HG03378 (cell line): Measurements from ENCODE around the gene HTT.
"Not testable (repeated sequence)": the region's sequence is repeated elsewhere in the genome, so short reads cannot be mapped to it uniquely, and the experiment has no call there.

Source experiments
- ATAC-seq: cut with Tn5 transposase; IDR thresholded peaks from one replicate; pipeline ENCODE4 v1.9.1; 2021; ENCODE audit warnings: mild to moderate bottlenecking, moderate library complexity; ENCODE audit not compliant: unreplicated experiment

Gene HTT

DNA sequence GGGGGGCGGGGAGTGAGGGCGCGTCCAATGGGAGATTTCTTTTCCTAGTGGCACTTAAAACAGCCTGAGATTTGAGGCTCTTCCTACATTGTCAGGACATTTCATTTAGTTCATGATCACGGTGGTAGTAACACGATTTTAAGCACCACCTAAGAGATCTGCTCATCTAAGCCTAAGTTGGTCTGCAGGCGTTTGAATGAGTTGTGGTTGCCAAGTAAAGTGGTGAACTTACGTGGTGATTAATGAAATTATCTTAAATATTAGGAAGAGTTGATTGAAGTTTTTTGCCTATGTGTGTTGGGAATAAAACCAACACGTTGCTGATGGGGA, 1.1 kb downstream of the HTT start:
- no peak for ATAC-seq

DNA sequence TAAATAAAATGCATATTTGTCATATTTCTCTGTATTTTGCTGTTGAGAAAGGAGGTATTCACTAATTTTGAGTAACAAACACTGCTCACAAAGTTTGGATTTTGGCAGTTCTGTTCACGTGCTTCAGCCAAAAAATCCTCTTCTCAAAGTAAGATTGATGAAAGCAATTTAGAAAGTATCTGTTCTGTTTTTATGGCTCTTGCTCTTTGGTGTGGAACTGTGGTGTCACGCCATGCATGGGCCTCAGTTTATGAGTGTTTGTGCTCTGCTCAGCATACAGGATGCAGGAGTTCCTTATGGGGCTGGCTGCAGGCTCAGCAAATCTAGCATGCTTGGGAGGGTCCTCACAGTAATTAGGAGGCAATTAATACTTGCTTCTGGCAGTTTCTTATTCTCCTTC, 3.3 kb downstream of the HTT start:
- ATAC-seq = peak; percentile 46

DNA sequence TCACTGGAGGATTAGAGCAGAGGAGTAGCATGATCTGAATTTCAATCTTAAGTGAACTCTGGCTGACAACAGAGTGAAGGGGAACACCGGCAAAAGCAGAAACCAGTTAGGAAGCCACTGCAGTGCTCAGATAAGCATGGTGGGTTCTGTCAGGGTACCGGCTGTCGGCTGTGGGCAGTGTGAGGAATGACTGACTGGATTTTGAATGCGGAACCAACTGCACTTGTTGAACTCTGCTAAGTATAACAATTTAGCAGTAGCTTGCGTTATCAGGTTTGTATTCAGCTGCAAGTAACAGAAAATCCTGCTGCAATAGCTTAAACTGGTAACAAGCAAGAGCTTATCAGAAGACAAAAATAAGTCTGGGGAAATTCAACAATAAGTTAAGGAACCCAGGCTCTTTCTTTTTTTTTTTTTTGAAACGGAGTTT, 5.2 kb downstream of the HTT start:
- no peak for ATAC-seq

DNA sequence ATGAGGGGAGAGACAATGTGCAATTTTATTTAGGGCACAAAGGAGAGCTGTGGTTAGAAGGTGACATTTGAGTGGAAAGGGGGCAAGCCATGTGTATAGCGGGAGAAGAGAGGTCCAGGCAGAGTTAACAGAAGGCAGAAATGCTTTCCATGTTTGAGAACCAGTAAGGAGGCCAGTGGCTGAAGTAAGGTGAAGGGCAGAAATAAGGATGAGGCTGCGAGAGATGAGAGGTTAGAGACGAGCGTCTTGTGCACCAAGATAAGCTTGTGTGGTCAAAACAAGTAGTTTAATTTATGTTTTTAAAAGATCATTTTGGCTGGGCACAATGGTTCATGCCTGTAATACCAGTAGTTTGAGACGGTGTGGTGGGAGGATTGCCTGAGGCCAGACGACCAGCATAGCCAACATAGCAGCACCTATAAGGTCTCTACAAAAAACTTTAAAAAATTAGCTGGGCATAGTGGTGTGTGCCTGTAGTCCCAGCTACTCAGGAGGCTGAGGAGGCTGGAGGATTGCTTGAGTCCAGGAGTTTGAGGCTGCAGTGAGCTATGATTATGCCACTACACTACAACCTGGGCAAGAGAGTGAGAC, 8.5 kb downstream of the HTT start:
- no peak for ATAC-seq

DNA sequence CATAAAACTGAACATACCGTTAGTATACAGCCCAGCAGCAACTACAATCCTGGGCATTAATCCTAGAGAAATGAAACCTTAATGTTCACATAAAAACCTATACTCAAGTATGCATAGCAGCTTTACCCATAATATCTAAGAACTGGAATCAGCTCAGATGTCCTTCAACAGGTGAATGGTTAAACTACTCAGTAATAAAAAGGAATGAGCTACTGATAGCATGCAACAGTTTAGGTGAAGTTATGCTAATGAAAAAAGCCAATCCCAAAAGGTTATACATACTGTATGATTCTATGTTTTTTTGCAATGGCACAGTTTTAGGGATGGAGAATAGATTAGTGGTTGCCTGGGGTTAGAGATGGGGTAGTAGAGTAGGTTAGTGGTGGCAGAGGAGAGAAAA, 9.3 kb downstream of the HTT start:
- no peak for ATAC-seq

DNA sequence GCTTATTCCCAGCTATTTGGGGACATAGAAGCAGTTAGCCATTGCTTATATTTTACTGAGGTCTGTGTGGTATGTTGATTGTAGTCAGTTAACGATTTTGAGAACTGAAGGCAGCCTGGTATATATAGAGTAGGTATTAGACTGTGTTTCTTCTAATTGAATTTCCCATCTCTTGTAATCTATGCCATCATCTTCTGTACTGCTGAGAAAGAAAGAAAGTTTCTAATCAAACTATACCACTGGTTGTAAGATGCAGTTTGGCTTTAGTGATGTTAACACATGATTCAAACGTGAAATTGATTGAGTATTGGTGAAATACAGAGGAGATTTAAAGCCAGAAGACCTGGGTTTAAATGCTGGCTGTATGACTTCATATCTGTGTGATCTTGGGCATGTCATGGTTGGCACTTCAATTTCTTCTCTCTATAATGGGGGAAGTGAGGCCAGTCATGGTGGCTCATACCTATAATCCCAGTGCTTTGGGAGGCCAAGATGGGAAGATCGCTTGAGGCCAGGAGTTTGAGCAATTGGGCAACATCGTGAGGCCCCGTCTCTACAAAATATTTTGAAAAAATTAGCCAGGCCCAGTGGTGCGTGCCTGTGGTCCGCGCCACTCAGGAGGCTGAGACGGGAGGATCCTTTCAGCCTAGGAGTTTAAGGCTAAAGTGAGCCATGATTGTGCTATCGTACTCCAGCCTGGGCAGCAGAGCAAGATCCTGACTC, 11.6 kb downstream of the HTT start:
- no peak for ATAC-seq

DNA sequence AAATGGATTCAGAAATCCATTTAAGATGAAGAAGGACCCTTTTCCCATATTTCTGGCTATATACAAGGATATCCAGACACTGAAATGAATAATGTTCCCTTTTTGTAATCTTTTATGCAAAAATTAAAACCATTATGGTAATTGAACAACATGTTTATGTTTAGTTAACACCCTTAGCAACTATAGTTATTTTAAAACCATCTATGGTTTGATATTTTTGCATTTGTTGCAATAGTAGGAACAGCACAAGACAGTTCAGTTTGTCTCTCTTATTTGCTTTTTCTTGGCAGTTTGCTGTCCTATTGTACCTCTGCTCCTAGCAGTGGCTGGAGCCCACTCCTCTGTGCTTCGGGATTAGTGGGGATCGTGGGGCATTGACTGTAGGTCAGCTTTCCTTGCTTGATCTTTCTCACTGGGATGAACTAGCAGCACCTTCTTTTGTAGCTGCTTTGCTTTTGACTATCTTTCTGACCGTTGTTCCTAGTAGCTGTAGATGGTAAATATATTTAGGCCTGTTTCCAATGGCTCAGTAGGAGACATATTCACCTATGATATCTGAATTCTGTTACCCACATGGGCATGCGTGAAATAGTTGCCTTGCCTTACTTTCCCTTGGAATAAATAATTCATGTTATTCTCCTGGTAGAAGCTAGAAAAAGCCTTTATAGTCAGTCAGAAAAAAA, 12.8 kb downstream of the HTT start:
- no peak for ATAC-seq

DNA sequence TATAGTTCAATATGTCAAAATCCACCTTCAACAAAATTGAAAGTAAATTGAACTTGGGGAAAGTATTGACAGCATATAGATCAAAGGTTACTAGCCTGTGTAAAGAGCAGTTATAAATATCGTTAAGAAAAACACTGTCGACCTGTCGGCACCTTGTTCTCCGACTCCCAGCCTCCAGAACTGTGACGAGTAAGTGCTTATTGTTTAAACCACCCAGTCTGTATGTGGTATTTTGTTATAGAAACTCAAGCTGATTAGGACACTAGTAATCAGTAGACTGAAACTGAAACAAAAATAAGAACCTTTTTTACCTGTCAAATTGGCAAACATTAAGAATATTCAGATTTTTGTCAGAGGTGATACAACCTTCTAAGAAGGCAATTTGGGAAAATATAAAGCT, 17.0 kb downstream of the HTT start:
- ATAC-seq = no peak

DNA sequence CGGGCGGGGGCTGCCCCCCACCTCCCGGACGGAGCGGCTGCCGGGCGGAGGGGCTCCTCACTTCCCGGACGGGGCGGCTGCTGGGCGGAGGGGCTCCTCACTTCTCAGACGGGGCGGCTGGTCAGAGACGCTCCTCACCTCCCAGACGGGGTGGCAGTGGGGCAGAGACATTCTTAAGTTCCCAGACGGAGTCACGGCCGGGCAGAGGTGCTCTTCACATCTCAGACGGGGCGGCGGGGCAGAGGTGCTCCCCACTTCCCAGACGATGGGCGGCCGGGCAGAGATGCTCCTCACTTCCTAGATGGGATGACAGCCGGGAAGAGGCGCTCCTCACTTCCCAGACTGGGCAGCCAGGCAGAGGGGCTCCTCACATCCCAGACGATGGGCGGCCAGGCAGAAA, 20.2 kb downstream of the HTT start:
- not testable (repeated sequence) for ATAC-seq

DNA sequence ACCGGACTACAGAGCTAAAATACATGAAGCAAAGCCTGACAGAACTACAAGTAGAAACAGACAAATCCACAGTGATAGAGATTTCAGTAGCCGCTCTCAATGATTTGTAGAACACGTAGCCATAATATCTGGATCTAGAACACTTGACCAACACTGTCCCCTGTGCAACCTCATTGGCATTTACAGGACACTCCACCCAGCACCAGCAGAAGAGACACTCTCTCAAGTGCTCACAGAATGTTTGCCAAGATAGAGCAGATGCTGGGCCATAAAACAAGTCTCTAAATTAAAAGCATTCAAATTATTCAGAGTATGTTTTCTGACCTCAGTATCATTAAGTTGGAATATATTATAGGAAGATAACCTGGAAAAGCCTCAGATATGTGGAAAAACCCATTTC, 21.7 kb downstream of the HTT start:
- ATAC-seq = no peak

DNA sequence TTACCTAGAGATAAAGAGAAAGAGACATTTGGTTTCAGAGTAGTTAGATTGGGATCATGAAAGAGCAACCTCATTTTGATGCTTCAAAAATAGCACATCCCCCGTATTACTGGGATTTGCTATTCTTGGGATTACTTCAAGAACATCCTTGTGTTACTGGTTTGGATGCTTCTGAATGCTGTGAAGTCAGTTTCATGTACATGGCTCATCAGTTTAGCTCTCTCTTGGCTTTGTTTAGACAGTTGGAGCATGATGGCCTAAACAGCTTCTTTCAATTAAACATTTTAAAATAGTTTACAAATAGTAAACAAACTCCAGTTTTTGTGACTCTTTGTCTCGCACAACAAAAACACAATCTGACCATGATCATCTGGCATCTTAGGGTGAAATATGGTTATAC, 23.9 kb downstream of the HTT start:
- ATAC-seq = no peak

DNA sequence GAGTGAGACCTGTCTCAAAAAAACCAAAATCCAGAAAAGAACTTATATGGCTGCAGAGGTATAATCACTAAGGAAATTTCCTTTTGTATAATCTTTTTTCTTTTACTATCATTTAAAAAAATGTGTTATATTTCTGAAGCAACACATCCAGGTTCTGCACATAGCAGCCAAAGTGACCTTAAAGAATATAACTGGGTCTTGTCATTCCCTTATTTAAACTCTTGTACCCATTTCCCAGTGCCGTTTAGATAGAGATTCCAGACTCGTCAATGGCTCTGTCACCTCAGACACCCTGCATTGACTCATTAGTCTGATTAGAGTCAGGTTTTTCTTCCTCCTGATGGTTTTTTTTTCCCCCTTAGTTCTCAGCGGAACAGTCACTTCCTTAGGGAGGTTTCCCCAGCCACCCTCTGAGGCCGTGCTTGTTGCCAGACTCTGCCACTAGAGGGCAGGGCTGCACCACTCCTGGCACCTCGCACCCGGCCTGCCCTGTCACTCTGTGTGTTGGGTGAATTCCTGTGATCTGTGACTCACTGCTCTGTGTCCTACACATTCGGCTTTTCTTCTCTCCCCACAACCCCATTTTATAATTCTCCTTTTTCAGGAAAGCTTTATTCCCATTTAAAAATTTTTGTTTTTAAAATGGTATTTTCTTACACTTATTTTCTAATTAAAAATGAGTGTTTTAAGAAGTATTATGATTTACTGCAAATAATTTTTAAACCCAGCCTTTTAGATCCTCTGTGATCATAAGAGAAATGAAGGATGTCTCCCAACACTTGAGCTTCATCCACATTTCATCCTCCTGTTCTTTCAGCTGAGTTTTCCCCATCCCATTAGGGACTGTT, 32.1 kb downstream of the HTT start:
- peak; percentile 88 for ATAC-seq

DNA sequence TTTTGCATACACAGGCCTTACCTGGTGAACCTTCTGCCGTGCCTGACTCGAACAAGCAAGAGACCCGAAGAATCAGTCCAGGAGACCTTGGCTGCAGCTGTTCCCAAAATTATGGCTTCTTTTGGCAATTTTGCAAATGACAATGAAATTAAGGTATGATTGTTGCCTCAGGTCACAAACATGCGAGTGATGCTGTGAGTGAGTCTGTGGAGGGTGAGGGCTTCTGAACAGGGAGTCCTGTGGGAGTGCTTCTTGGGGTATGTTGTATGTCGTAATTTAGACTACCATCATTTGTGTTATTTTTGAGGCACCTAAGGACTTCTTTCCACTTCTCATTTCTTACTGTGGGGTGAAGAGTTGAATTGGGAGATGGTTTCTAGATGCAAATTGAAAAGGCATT, 32.8 kb downstream of the HTT start:
- ATAC-seq = no peak

DNA sequence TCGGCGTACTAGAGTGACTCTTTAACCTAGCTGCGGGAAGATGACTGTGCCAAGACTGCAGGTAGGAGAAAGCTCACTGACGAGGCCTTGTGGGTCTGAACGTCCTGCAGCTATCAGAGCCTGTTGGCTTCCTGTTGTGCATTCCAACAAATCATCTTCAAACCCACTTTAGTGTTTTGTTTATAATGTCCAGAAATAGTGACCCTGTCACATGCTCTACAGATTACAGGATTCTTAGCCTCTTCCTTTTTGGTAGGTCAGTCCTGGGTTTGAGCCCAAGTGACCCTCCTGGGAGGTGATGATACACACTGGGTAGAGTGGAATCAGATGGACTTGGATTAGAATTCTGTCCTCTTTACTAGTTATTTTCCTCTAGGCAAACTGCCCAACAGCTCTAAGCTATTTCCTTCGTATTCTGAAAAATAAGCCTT, 33.2 kb downstream of the HTT start:
- no peak for ATAC-seq

DNA sequence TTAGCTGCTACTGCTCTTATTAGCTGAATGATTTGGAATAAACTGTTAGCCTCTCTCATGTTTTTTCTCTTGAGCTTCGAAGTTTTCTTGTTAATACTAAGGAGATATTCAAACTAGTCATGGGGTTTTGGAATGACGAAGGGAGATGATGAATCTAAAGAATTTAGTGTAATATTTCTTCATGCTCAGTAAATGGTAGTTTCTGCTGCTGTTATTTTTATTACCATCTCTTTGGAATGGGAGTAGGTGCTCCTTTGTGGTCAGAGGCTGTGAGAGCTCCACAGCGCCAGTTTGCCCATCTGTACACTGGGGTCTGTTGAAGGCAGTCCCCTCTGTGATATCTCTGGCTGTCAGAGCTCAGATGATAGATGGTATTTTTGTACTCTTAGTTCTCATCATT, 33.7 kb downstream of the HTT start:
- no peak for ATAC-seq

DNA sequence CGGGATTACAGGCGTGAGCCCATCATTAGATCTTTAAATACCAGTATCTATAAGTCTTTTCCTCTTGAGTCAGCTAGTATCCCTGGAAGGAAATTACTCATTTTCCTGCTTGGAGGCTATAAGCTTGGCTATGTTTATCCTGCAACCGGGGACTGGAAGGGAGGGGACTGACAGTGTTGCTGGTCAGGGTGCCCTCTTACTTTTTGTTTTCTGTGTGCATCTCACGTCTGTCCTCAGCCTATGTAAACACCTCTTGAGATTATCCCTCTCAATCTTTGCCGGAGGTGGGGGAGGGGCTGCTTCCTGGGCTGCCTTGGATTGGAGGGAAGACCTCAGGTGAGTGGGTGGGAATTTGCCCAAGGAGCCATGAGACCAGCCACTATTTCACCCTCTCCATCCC, 37.0 kb downstream of the HTT start:
- no peak for ATAC-seq

DNA sequence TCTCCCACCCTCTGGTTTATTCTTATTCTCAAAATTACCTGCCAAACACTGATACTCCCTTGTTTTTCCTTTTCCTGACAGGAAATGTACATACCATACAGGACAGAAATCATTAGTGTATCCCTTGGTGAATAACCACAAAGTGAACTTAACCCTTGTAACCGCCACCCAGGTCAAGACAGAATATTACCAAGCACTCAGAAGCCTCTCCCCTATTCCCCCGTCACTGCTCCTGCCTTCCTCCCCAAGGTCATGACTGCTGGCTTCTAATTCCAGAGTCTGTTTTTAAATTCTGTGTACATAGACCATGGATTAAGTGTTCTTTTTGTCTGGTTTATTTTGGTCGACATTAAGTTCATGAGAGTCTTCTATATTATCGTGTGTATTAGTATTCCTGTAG, 37.7 kb downstream of the HTT start:
- no peak for ATAC-seq

DNA sequence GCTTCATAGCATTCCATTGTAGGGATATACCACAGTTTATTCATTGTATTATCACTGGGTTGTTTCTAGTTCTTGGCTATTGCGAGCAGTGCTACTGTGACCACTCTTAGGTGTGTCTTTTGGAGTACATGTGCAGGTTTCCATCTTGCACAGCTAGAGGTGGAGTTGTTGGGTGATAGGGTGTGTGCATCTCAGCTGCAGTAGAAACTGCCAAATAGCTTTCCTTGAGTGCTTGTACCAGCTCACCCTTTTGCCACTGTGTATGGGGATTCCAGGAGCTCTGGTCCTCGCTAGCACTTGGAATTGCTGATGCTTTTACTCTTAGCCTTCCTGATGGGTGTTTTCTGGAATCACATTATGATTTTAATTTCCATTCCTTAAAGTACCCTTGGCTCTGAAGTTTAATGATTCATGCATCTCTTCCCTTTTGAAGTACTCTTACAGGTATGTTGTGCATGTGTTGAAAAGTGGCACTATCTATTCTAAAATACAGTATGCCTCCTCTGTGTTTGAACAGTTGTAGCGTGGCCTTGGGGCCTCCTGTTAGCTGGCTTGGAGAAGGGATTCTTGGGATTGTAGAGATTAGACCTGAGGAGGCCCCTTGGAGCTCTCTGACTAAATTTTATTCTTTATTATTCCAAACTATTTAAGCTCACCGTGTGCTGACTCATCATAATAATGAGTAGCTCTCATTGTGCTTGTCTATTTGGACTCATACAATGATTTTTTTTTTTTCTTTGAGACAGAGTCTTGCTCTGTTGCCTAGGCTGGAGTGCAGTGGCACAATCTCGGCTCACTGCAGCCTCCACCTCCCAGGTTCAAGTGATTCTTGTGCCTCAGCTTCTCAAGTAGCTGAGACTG, 38.4 kb downstream of the HTT start:
- ATAC-seq = no peak

DNA sequence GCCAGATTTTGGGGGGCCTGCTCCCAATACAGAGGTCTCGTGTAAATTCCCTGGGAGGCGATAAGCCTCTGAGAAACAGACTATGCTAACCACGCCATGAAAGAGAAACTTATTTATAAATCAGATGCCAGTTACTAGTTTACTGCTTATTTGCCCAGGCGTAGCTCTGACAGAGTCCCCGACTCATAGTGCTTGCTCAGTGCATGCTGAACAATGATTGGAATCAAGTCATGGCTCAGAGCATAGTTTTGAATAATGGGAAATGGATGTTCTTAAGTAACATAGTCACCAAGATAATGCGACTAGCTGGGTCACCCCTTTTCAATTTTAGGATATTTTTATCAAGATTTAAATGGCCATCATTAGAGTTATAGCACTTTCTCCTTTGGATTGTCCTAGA, 39.9 kb downstream of the HTT start:
- no peak for ATAC-seq

DNA sequence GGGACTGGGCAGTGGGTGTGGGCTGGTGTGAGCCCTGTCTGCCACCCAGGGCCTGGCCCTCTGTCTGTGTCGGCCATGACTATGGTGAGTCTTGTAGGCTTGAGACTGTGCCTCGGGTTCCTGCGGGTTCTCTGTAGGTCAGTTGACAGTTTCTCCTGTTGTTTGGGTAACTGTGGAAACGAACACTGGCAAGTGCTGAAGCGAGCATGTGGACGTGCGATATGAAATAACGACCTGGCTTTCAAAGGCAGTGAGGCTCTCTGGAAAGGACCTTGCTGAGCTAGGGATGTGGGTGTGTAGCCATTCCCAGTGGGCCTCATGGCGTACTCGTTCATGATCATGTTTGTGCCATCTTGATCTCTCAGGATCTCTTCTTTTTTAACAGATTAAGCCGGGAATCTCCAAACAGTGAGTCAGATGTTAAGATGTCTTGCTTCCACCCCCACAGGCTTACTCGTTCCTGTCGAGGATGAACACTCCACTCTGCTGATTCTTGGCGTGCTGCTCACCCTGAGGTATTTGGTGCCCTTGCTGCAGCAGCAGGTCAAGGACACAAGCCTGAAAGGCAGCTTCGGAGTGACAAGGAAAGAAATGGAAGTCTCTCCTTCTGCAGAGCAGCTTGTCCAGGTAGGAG, 41.3 kb downstream of the HTT start:
- ATAC-seq = no peak
